ENCODE data around the gene LRIT1.

LRIT1 gene

GRCh38 chr10:84185526-84186175 is 55.7 kb downstream of the LRIT1 start:
- DNase-seq, result no peak

GRCh38 chr10:84184517-84184916 is 56.8 kb downstream of the LRIT1 start:
- no peak for DNase-seq

GRCh38 chr10:84181631-84182030 is 59.7 kb downstream of the LRIT1 start:
- DNase-seq, result no peak

Measured in SIG-M5 (cell line).